Activated CD4-positive, alpha-beta T cell treated with anti-CD3 and anti-CD28 coated beads, Interleukin-2, Interleukin-4, amounts not matched to agents 100 ng/mL and 50 ng/mL, durations not matched to agents 16 hours and 8 hours (primary cell): ENCODE data around the gene KCNK3.
"Not testable (repeated sequence)": the region's sequence is repeated elsewhere in the genome, so short reads cannot be mapped to it uniquely, and the experiment has no call there.

Source experiments
- DNase-seq: peaks from one replicate; pipeline ENCODE4 v3.0.0-alpha.2; 2020; ENCODE audit warnings: low spot score

KCNK3 gene

DNA sequence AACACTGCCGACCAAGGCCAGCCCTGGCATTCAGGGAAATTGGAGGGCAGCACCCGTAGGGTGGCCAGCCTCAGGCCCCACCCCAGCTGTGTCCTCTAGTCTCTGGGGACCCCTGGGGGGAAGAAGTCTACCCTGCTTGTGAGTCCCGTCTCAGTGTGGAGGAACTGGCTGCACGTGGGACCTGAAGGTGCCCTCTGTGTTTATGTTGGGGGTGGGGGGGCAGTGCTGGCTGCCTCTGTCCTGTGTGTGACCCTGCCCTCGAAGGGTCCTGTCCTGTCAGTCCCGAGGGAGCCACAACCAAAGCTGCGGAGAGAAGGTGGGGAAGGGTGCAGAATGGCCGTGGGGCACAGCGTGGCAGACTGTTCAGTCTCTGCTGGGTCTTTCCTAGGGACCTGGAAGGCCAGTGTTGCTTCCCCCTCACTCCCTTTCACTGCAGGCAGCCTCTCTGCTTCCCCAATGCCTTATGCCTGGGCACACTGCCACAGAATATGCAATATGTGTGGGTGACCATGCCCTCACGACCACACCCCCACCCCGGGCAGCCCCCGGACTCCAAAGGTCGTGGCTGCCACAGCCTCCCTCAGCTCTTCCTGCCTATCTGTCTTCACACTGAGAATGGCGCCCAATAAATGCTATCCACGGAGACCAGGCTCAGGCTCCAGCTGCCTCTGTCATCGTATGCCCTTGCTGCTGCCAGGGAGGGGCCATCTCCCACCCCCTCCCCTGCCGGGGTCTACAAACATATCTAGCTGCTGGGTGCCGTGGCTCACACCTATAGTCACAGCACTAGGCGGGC, 38.2 kb downstream of the KCNK3 start:
- DNase-seq, result no peak

DNA sequence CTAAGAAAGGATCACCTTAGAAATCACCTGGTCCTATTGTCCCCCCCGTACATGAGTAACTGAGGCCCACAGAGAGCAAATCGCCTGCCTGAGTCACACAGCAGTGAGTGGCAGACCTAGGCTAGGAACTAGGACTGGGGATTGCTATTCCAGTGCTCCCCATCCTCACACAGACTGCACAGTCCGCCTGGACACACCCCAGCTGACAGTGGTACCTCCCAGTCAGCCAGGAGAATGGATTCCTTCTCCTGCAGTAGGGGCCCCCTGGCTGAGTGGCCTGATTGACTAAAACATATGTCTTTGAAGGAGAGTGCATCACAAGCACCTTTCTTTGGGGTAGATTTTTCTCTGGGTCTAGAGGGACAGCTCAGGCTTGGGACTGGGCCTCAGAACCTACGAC, 39.2 kb downstream of the KCNK3 start:
- DNase-seq, result no peak

DNA sequence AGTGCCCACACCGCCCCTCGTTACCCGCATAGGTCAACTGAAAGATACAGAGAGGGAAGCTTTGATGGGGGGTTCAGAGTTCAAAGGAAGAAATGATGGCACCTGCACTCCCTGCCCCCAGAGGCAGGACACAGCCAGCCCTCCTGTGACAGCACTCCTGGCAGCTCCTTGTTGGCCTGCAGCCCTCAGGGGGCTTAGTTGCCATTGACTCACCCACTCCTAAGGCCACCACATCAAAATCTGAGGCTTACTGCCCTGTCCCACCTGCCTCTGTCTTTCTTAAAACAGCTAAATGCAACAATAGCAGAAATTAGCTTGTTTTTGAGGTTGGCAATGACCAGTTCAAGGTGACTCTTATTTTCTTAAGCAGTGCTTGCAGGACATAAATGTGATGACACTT, 39.9 kb downstream of the KCNK3 start:
- no peak for DNase-seq

DNA sequence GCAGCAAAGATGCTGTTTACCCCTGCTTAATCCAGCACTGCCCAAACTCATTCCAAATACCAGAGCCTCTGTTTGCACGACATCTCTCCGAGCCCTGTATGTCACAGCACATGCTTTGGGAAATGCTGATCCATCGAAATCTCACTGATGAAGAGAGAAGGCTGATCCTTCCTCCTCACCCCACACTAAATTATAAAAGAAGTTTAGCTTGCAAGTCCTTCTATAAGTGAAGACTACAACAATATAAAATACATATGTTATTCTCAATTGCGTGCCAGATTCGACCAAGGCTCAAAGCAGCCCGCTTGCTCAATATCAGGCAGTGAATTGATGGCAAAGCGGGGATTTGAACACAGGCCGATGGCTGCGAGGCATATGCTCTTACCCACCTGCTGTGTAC, 40.9 kb downstream of the KCNK3 start:
- no peak for DNase-seq

DNA sequence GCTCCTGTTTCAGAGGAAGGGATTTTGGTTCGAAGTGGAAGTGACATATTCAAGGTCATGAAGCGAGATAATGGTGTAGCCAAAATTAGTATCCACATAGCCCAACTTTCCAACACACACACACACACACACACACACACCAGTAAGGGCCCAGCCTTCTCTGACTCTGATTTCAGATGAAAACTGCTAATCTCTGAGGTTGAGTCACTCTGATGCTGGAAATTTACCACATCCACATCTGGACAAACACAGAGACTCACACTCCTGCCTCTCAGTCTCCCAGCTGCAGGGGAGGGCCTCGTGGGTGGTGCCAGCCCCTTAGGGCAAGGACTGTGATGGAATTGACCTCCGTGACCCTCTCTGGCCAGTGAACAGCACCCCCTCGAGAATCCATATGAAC, 42.6 kb downstream of the KCNK3 start:
- DNase-seq, result no peak

DNA sequence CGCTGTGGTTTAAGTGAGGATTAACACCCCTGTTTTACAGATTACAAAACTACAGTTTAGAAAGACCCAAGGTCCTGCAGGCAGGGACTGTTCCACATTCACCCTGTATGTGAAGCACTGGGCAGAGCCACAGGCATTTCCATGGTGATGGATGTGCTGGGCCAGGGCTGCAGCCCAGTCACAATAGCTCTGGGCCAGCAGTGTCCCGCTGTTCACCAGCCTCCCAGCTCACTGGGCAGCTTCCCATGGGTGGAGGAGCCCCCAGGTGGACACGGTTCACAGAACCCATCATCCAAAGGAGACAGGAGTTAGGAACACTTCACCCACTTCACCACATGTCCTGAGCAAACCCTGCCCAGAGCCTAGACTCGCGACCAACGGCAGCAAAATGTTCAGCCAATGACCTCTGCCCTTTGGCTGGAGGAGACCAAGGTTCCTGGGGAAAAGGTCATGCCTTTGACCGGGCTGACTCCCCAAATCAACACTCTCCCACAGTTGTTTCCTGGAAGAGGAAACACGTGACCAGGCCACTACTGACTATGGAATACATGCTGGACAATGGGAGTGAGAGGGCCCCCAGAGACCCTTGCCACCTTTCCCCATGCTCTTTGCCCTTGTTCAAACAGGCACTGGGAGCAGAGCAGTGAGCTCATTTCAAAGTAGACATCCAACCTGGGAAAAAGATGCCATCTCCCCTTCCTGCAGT, 43.5 kb downstream of the KCNK3 start:
- no peak for DNase-seq

DNA sequence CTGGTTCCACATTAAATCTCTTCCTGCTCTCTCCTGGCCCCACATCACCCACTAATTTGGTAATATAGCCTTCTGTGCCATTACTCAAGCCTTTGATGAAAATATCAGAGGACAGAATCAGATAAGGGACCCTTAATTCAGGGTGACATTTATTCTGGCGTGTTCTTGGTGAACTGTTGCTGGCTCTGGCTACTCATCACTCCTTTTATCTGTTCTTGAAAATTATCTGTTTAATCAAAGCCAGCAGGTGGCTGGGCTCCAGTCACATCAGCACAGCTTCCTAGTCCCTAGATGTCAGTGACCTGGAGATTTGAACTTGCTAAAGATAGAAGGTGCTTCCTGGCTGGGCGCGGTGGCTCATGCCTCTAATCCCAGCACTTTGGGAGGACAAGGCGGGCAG, 44.7 kb downstream of the KCNK3 start:
- no peak for DNase-seq

DNA sequence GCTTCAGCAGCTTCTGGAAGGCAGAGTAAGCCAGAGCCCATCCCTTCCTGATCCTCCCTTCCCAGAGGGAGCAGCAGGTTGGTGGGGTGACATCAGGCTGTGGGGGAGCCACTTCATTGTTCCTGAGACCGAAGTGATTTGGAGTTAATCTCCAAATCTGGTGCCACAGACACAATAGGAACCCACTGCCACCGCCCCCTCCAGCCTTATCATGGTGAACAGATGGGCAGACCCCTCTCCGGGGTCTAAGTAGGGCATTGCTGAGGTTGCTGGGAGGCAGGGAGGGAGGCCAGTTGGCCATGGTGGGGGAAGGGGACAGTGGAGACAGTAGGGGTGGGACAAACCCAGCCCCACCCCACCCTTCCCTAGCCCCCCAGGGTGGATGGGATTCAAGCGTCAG, 46.0 kb downstream of the KCNK3 start:
- DNase-seq, result no peak

DNA sequence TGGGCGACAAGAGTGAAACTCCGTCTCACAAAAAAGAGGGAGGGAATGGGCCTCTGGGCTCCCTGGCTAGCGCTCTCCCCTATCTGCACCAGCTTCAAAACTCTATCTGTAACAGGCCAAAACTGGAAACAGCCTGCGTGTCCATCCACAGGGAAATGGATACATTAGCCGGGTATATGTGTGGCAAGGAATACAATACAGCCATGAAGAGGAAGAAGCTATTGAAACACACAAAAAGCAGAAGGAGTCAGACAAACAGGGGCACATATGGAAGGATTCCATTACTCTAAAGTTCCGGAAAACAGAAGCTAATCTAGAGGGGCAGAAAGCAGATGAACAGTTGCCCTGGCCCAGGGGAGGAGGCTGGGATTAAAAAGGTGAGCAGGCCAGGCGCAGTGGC, 47.0 kb downstream of the KCNK3 start:
- DNase-seq, result no peak

DNA sequence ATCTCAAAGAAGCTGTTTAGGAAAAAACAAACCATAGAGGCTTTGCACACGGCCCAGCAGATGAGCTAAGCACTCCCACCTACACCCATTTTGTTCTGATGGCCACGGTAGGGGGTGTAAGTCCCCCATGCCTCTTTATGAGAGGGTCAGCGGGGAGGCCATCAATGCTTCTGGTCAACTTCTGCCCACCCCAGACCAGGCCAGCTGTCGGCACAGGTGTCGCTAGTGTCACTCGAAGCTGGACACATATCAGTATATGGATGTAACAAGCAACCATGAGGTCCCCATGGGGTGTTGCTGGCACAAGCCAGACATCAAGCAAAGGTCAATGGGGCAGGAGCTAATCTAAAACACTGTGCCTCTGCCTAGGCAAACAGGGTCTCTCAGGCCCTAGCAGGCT, 47.8 kb downstream of the KCNK3 start:
- DNase-seq, result no peak

DNA sequence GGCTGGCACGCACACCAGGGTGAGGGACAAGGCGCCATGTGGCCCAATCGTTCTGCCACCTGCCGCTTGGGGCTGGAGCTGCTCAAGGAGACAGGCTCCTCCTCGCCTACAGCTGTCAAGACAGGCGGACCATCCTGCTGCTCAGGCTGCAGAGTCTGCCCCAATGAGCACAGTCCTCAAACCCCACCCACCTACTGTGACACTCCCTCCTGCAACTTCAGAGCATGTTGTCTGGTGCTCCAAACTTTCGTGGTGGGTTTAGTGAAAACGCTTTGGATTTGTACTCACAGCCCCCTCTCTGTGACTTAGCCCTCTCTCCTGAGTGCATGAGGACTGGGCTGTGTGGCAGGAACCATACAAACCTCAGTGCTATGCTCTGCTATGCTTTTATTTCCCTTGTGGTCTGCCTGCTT, 48.4 kb downstream of the KCNK3 start:
- DNase-seq, result peak; percentile 4

DNA sequence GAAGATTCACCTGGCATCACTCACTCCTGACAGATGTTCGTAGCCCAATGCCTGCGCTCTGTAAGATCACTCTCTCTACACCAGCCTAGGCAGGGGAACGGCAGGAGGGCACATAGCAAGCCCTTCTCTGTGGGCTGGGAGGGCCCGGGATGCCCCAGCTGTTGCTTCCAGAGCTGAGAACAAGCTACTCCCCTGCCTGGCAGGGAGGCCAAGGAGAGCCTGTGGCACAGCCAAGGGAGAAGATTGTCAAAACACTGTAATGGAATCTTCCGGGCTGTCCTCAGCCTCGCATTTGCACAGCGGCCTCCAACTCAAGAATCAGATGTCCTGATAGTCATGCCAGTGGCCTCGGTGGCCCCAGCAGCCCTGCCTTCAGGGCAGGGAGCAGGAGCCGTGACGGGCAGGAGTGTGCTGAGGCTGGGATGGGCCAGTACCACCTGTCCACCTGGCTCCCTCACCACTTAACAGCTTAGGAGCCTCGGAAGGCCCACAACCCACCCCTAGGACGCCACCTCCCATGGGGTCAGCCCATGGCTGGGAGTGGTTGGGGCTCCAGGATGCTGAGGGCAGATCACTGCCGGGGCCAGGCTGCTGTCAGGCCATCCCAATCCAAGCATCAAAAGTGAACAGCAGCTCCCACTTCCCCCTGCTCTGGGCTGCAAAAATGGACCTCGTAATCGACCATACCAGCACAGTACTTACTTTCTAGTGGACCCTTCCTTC, 49.7 kb downstream of the KCNK3 start:
- DNase-seq, result no peak

DNA sequence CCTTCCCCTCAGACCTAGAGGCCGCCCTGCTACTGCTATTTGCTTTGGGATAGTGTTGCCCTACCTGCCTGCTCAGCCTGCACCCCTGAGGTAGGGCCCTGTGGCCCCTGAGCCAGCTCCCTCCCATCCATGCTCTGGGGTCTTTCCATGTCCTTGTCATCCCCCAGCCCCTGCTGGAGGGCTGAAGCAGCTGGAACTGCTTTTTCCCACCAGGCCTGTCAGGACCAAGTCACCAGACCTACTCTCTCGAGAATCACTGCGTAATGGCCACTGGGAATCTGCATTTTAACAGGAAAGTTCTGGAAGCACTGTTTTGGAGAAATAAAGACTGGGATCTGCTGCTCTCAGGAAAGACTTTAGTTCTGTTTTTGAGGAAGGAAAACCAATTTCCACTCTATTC, 51.3 kb downstream of the KCNK3 start:
- no peak for DNase-seq

DNA sequence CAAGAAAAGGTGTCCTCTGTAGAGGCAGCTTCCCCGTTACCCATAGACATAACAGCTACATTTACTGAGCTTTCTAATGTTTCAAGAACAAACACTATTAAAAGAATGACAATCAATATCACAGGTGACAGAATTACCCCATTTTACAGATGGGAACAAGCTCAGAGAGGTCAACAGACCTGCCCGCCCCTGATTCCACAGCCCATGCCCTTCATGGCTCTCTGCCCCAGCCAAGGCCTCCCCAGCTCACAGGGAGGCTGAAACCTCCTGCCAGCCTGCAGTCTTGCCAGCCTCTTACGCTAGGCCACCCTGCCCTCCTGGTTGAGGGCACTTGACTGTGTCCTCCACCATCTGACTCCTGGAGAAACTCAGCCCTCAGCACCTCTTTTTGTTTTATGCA, 52.4 kb downstream of the KCNK3 start:
- DNase-seq, result no peak

DNA sequence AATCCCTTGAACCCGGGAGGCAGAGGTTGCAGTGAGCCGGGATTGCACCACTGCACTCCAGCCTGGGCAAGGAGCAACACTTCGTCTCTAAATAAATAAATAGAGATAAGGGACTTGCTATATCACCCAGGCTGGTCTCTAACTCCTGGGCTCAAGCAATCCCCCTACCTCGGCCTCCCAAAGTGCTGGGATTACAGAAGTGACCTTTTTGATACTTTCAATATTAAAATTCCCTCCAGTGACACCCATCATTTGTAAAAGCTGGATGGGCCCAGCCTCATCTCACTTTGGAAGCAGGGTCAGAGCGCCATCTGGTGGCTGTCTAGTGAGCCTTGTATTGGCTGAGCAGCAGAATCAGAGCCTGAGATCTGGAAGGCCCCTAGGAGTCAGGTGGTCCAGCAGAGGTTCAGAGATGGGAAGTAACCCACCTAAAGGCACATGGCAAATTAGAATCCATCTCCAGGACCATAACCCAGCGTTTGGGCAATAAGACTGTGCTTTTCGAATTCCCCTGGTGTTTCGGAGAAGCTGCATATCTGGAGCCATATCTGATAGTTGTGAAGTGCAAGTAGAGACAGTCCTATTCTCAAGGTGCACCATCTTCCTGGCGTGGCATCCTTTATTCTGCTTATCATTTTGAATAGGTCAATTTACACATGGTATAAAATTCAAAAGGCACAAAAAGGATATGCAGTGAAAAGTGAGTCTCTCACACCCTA, 53.2 kb downstream of the KCNK3 start:
- peak; percentile 79 for DNase-seq

DNA sequence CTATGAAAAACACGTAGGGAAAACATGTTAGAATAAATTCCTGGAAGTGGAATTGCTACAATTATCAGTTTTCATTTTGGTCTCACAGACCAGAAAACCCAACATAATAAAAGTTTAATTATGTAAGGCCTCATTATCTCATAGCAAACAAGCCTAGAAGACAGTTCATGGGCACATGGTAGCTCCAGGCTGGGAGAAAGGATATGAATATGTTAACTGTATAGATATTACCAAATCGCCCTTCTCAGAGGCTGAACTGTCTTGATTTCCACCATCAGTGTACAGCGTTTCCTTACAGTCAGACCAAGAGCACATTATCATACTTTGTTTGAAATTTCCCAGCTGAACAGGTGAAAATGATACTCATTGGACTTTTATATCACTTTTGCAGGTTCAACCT, 54.4 kb downstream of the KCNK3 start:
- no peak for DNase-seq

DNA sequence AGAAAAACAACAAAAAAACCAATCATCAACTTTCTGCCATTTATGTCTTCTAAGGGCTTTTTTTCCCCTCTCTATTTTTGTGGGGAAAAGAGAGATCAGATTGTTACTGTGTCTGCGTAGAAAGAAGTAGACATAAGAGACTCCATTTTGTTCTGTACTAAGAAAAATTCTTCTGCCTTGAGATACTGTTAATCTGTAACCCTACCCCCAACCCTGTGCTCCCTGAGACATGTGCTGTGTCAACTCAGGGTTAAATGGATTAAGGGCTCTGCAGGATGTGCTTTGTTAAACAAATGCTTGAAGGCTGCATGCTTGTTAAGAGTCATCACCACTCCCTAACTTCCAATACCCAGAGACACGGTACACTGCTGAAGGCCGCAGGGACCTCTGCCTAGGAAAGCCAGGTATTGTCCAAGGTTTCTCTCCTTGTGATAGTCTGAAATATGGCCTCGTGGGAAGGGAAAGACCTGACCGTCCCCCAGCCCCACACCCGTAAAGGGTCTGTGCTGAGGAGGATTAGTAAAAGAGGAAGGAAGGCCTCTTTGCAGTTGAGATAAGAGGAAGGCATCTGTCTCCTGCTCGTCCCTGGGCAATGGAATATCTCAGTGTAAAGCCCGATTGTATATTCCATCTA, 57.4 kb downstream of the KCNK3 start:
- not testable (repeated sequence) for DNase-seq

DNA sequence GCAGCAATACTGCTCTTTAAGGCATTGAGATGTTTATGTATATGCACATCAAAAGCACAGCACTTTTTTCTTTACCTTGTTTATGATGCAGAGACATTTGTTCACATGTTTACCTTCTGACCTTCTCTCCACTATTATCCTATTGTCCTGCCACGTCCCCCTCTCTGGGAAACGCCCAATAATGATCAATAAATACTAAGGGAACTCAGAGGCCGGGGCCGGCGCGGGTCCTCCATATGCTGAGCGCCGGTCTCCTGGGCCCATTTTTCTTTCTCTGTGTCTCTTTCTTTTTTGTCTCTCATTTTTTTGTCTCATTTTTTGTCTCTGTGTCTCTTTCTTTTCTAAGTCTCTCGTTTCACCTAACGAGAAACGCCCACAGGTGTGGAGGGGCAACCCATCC, 57.9 kb downstream of the KCNK3 start:
- DNase-seq, result not testable (repeated sequence)

DNA sequence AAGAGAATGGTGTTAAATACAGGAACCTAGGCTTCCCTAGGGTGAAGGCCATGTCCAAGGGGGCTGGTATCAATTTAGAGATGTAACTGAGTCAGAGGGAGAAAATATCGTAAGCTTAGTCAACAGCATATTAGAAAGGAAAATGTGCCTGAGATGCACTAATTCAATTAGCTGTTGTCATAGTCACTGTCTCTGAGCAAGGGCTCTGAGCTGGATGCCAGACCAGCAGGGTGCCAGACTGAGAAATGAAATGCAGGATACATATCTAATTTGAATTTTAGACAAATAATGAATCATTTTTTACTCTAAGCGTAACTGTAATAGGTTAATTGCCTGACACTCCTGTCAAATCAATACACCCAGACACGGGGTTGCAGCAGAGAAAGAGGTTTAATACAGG, 60.1 kb downstream of the KCNK3 start:
- no peak for DNase-seq

DNA sequence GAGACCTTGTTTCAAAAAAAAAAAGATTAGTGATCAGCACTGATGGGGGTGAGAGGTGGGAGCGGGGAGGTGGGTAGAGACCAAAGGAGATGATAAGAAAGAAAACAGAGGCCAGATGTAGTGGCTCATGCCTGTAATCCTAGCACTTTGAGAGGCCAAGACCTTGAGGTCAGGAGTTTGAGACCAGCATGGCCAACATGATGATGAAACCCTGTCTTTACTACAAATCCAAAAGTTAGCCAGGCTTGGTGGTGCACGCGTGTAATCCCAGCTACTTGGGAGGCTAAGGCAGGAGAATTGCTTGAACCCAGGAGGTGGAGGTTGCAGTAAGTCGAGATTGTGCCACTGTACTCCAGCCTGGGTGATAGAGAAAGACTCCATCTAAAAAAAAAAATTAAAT, 62.0 kb downstream of the KCNK3 start:
- no peak for DNase-seq

DNA sequence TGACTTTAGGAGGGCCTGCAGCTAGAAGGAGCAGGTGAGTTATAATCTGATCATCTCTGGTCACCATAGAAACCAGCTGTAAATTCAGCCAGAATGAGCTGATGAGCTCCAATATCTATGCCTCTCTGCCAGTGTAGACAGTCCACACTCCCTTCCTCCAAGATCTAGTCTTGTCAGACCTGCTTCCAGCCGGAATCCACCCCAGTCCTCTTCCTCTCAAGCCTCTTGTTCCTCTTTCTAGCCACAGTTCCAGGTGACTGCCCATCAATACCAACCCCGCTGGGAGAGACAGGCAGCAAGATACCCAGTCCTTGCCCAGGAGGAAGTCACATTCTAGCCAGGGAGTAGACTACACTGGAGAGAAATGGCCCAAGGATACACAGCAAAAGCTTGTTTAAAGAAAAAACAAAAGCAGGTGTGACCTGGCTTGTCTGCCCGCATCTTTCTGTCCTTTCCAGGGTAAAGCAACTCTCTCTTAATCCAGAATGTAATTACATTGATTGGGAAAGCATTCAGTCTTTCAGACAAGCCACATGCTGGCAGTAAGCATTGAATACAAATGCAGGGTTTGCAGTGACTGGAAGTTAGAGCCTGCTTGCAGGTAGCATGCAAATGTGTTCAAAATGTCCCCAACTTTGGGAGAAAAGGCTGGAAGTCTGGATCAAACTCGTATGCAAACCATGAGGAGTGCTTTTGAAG, 62.6 kb downstream of the KCNK3 start:
- DNase-seq, result no peak
